Measurements from ENCODE around the gene GLI2. TPM values are rescaled to one million over a fixed set of nuclear protein-coding genes. Genes with fewer than 3 reads are reported as not detected.

Gene GLI2
- total and polyA plus RNA-seq, 8 donors: 0.45 to 2.8 (median 0.68) TPM; not detected in 1

DNA sequence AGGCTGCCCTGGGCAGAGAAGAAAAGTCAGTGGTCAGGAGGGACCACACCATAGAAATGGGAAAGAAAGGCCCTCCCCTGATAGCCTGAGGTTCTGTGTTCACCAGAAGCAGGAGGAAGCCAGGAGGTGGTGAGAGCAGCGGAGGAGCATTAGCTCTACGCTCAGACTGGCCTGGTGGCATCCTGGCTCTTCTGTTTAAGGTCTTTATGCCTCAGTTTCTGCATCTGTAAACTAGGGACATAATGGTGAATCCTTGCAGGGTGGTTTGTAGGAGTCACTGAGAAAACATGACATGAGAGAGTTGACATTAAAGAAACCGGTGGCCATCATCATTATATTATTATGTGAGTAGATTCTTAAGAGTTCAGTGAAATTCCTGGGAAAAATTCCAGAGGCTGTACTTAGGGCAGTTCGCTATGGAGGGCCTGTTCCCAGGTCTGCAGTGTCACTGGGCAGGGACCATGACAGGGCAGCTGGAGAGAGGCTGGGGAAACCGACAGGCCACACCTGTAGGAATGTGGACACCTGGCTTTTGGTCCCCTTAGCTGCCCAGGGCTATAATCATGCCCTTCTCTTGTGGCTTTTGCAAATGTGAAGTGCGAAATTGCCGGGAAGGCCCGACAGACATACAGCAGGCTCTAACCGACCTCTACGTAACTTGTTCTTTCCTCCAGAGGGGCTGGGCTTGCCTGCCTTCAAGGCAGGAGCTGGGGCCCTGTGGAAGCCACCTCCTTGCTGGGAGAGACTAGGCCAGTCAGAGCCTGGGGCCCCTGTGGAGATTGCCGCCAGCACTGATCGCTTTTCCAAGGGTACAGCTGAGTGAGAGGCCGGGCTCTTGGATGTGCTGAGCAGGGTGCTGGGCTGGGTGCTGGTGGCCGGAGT is 31.0 kb downstream of the GLI2 start:
- Histone ChIP-seq H3K27me3 (no peaks in the 10 kb centered on the region), H3K4me3 (no peak overlapping the region), H3K36me3 (no peaks in the 10 kb centered on the region), H3K27ac (peak overlapping the region; percentile 4 to 83 (median 72)), H3K9me3 (no peaks in the 10 kb centered on the region), H3K4me1 (peaks cover 8 to 36% (median 22%) of the 10 kb centered on the region in 4 donors)
- TF ChIP-seq CTCF (IDR thresholded peaks at IDR 0.05) (no peak), EP300 (IDR thresholded peaks at IDR 0.05) (no peak), POLR2AphosphoS5 (IDR thresholded peaks at IDR 0.05) (no peak), POLR2A (IDR thresholded peaks at IDR 0.05) (no peak)
- no peak for DNase-seq
- intact Hi-C loops (cut with DNase I; ENCODE audit: low total_unique reads): no loop called here
- 79 to 93% (median 90%) methylated on average over 9 to 14 of the region's 14 CpGs for WGBS, 5 donors

DNA sequence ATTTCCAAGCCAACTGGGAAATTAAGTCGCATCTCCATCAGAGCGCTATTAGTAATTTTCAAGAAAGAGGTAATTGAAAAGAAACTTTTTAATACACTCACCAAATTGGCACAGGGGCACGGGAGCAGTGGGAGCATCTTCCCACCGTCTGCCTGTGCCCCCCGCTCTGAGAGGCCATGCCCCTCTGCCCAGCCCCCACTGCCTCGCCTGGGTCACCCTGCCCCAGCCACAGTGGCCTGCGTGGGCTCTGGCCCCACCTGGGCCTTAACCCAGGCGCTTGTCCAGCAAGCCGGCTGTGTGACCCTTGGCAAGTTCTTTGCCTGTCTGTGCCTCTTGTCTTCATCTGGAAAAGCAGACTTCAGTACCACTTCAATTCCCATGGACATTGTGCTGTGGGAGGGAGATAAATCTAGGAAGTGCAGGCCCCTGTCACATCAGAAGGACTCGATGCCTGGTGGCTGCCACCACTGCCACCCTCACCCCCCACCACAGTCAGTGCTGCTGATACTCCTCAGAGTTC is 31.9 kb downstream of the GLI2 start:
- no peaks in the 10 kb centered on the region for H3K9me3 ChIP-seq
- H3K36me3 ChIP-seq: no peaks in the 10 kb centered on the region
- intact Hi-C loops (cut with DNase I; ENCODE audit: low total_unique reads): no loop called here
- DNase-seq: no peak
- 79 to 93% (median 90%) methylated on average over 10 of the region's 10 CpGs for WGBS, 5 donors
- no peak overlapping the region for H3K4me3 ChIP-seq
- peak overlapping the region in 2 of 5 donors; percentile 72 to 83 for H3K27ac ChIP-seq
- H3K27me3 ChIP-seq: no peaks in the 10 kb centered on the region
- H3K4me1 ChIP-seq: peaks cover 8 to 44% (median 26%) of the 10 kb centered on the region in 4 donors
- no peak for TF ChIP-seq CTCF (IDR thresholded peaks at IDR 0.05)
- no peak for TF ChIP-seq POLR2AphosphoS5 (IDR thresholded peaks at IDR 0.05)
- no peak for TF ChIP-seq POLR2A (IDR thresholded peaks at IDR 0.05)
- TF ChIP-seq EP300 (IDR thresholded peaks at IDR 0.05): no peak

DNA sequence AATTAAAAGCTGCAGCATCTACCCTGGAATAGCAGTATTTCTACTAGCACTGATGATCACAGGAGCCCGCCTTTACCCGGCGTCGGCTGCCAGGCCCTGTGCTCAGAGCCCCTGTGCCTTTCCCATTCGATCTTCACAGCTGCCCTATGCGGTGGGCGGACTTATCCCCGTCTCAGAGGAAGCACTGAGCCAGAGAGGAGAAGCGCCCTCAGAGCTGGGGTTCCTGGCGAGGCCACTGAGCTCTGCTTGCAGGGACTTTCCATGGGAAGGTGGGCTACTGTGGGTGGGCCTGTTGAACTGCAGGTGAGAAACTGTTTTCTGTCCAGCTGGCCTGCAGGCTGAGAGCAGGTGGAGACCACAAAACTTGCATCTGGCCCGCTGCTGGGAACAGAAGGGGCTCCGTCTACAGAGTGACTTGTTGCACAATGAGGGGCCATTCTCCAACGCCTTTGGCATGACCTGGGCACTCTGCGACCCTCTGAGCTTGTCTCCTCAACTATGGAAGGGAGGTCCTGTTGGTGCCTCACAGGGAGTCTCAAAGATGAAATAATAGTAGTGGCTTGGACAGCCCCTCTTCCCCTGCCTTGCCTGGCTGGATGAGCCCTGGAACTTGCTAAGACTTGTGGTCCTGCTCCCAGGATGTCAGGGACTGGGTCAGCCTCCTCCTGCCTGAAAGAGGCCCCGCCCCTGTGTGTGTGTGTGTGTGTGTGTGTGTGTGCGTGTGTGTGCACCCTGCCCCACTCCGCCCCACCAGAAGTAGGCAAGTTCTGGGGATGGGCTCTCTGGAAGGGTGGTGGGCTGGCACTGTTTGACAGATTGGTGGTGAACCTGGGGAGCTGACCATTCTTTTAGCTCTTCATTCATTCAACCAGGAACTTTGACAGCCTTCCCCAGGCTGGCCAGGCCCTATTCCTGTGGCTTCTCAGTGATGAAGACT is 32.7 kb downstream of the GLI2 start:
- H3K27me3 ChIP-seq: no peaks in the 10 kb centered on the region
- H3K4me3 ChIP-seq: no peak overlapping the region
- H3K4me1 ChIP-seq: peaks cover 8 to 47% (median 29%) of the 10 kb centered on the region in 4 donors
- DNase-seq: no peak
- no peaks in the 10 kb centered on the region for H3K9me3 ChIP-seq
- H3K36me3 ChIP-seq: no peaks in the 10 kb centered on the region
- intact Hi-C loops (cut with DNase I; ENCODE audit: low total_unique reads): no loop called here
- TF ChIP-seq POLR2A (IDR thresholded peaks at IDR 0.05) (no peak), CTCF (IDR thresholded peaks at IDR 0.05) (no peak), EP300 (IDR thresholded peaks at IDR 0.05) (no peak), POLR2AphosphoS5 (IDR thresholded peaks at IDR 0.05) (no peak)
- WGBS, 5 donors: 83 to 94% (median 93%) methylated on average over 14 to 17 of the region's 17 CpGs
- no peak overlapping the region for H3K27ac ChIP-seq
